NT2/D1 (cell line): Measurements from ENCODE around the gene APBA2.

ENCODE experiments used
- DNase-seq: peaks from one replicate; pipeline ENCODE4 v3.0.0-alpha.2; 2011; ENCODE audit warnings: low read depth, low spot score
- H3K27me3 ChIP-seq: 2 replicates; pipeline ENCODE4 v1.6.0; 2011; ENCODE audit warnings: mild to moderate bottlenecking; ENCODE audit not compliant: insufficient read length, insufficient read depth
- H3K36me3 ChIP-seq: 2 replicates; pipeline ENCODE4 v1.6.1; 2011; ENCODE audit warnings: mild to moderate bottlenecking, low read length, mixed read lengths; ENCODE audit not compliant: insufficient read depth, insufficient read length
- H3K4me1 ChIP-seq: 2 replicates; pipeline ENCODE4 v1.5.1; 2011; ENCODE audit not compliant: insufficient read depth, insufficient read length
- H3K4me3 ChIP-seq: 2 replicates; pipeline ENCODE4 v1.5.1; 2011; ENCODE audit warnings: low read depth; ENCODE audit not compliant: insufficient read length
- H3K9ac ChIP-seq: 2 replicates; pipeline ENCODE4 v1.6.0; 2011; ENCODE audit warnings: low read depth; ENCODE audit not compliant: insufficient read length
- H3K9me3 ChIP-seq: 2 replicates; pipeline ENCODE4 v1.5.1; 2011; ENCODE audit warnings: mild to moderate bottlenecking, low read length; ENCODE audit not compliant: insufficient read depth
- SUZ12 ChIP-seq: IDR thresholded peaks from 2 replicates; pipeline ENCODE4 v1.6.1; 2011; ENCODE audit not compliant: insufficient read length, insufficient read depth; ENCODE audit errors: extremely low read depth
- YY1 ChIP-seq: IDR thresholded peaks from 2 replicates; pipeline ENCODE4 v1.6.1; 2011; ENCODE audit not compliant: insufficient read length, insufficient read depth
- ZNF274 ChIP-seq: IDR thresholded peaks from 2 replicates; pipeline ENCODE4 v1.6.1; 2011; ENCODE audit warnings: mild to moderate bottlenecking, low read depth, low read length

Gene APBA2

GRCh38 chr15:29005931-29006330 is 120.2 kb downstream of the APBA2 start:
- no peaks in the 10 kb centered on the region for H3K9me3 ChIP-seq
- no peak overlapping the region for H3K9ac ChIP-seq
- no peaks in the 10 kb centered on the region for H3K4me1 ChIP-seq
- H3K27me3 ChIP-seq: no peaks in the 10 kb centered on the region
- H3K4me3 ChIP-seq: no peak overlapping the region
- TF ChIP-seq YY1 (no peak), SUZ12 (no peak), ZNF274 (no peak)
- no peaks in the 10 kb centered on the region for H3K36me3 ChIP-seq
- no peak for DNase-seq

- no peak for DNase-seq
- Histone ChIP-seq H3K36me3 (no peaks in the 10 kb centered on the region), H3K9ac (no peak overlapping the region), H3K27me3 (no peaks in the 10 kb centered on the region), H3K4me1 (no peaks in the 10 kb centered on the region), H3K9me3 (no peaks in the 10 kb centered on the region), H3K4me3 (no peak overlapping the region)
- no peak for TF ChIP-seq SUZ12
- TF ChIP-seq ZNF274: no peak
- no peak for TF ChIP-seq YY1
These were observed 123.1 kb downstream of the APBA2 start for GRCh38 chr15:29008846-29009245.

GRCh38 chr15:29012097-29012496 is 126.3 kb downstream of the APBA2 start:
- Histone ChIP-seq H3K27me3 (no peaks in the 10 kb centered on the region), H3K4me3 (no peak overlapping the region), H3K9me3 (no peaks in the 10 kb centered on the region), H3K4me1 (no peaks in the 10 kb centered on the region), H3K9ac (no peak overlapping the region), H3K36me3 (no peaks in the 10 kb centered on the region)
- DNase-seq: no peak
- TF ChIP-seq SUZ12: no peak
- no peak for TF ChIP-seq ZNF274
- no peak for TF ChIP-seq YY1

GRCh38 chr15:29014493-29014892 is 128.7 kb downstream of the APBA2 start:
- Histone ChIP-seq H3K4me1 (peaks cover 2% of the 10 kb centered on the region), H3K36me3 (no peaks in the 10 kb centered on the region), H3K9me3 (no peaks in the 10 kb centered on the region), H3K9ac (no peak overlapping the region), H3K4me3 (no peak overlapping the region), H3K27me3 (no peaks in the 10 kb centered on the region)
- TF ChIP-seq YY1: no peak
- TF ChIP-seq SUZ12: no peak
- TF ChIP-seq ZNF274: no peak
- no peak for DNase-seq

- H3K4me1 ChIP-seq: peaks cover 2% of the 10 kb centered on the region
- DNase-seq: no peak
- H3K9me3 ChIP-seq: no peaks in the 10 kb centered on the region
- H3K4me3 ChIP-seq: no peak overlapping the region
- TF ChIP-seq YY1 (no peak), SUZ12 (no peak), ZNF274 (no peak)
- no peak overlapping the region for H3K9ac ChIP-seq
- H3K27me3 ChIP-seq: no peaks in the 10 kb centered on the region
- H3K36me3 ChIP-seq: no peaks in the 10 kb centered on the region
These were observed 130.7 kb downstream of the APBA2 start for GRCh38 chr15:29016518-29016917.

- no peak overlapping the region for H3K9ac ChIP-seq
- no peak for DNase-seq
- no peaks in the 10 kb centered on the region for H3K9me3 ChIP-seq
- TF ChIP-seq ZNF274 (no peak), SUZ12 (no peak), YY1 (no peak)
- no peaks in the 10 kb centered on the region for H3K36me3 ChIP-seq
- peaks cover 2% of the 10 kb centered on the region for H3K4me1 ChIP-seq
- H3K4me3 ChIP-seq: no peak overlapping the region
- H3K27me3 ChIP-seq: no peaks in the 10 kb centered on the region
These were observed 132.5 kb downstream of the APBA2 start for GRCh38 chr15:29018120-29018805.

- no peak overlapping the region for H3K9ac ChIP-seq
- no peaks in the 10 kb centered on the region for H3K9me3 ChIP-seq
- H3K27me3 ChIP-seq: no peaks in the 10 kb centered on the region
- DNase-seq: no peak
- H3K36me3 ChIP-seq: no peaks in the 10 kb centered on the region
- H3K4me1 ChIP-seq: peaks cover 2% of the 10 kb centered on the region
- no peak for TF ChIP-seq SUZ12
- no peak overlapping the region for H3K4me3 ChIP-seq
These were observed 133.5 kb downstream of the APBA2 start for GRCh38 chr15:29018995-29019976.
